HG03175 (cell line): Measurements from ENCODE around the gene SEMA3C.

Source experiments
- ATAC-seq: cut with Tn5 transposase; IDR thresholded peaks from one replicate; pipeline ENCODE4 v1.9.1; 2021; ENCODE audit warnings: mild to moderate bottlenecking, moderate library complexity; ENCODE audit not compliant: unreplicated experiment

Gene SEMA3C

GRCh38 chr7:80890426-80891258 lies 28.2 kb downstream of the SEMA3C start:
- ATAC-seq = no peak

DNA sequence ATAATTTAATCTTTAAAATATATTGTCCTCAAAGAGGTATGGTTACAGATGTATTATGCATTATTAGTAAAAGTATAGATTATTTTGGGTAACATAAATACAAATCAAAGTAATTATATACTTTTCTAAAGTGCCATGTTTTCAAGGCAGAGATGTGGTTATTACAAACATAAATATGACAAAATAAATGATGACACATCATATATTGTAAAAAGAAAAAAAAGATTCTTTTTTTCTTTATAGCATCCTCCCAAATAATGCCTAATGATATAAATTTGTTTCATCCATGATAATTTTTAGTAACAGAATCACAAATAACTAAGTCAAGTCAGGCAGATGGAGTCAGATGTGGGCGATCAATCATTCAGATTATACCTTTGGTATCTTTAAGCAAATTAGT lies 29.3 kb downstream of the SEMA3C start:
- no peak for ATAC-seq

- no peak for ATAC-seq
Observed at GRCh38 chr7:80885757-80886156, 33.1 kb downstream of the SEMA3C start.

DNA sequence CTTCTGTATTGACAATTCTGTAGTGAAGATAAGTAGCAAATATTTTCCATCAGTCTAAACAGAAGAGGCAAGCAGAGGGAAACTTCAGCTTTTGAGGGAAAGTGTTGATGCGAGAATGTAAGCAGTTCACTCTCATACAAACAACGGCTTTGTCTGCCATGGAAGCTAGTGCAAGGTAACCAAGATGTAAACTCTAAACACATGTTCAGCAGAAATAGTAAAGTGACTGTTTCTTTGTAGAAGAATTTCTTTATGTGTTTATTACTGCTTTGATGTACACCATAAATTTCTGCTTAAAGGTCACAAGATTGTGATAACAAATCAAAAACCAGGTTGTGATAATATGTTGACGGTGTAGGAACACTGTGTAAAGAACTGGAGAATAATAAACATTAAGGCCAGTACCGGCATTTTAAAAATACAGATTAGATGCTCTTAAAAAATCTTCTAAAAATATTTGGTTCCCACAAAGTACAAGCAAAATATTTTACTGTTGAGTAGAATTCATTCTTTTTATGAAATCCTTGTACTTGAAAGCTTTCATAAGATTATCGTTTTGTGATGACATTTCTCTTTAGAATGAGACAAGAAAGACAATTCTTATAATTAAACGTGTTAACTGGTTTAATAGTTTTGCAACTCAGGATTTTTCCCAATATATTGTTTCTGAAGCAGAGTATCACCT lies 34.2 kb downstream of the SEMA3C start:
- ATAC-seq = no peak

DNA sequence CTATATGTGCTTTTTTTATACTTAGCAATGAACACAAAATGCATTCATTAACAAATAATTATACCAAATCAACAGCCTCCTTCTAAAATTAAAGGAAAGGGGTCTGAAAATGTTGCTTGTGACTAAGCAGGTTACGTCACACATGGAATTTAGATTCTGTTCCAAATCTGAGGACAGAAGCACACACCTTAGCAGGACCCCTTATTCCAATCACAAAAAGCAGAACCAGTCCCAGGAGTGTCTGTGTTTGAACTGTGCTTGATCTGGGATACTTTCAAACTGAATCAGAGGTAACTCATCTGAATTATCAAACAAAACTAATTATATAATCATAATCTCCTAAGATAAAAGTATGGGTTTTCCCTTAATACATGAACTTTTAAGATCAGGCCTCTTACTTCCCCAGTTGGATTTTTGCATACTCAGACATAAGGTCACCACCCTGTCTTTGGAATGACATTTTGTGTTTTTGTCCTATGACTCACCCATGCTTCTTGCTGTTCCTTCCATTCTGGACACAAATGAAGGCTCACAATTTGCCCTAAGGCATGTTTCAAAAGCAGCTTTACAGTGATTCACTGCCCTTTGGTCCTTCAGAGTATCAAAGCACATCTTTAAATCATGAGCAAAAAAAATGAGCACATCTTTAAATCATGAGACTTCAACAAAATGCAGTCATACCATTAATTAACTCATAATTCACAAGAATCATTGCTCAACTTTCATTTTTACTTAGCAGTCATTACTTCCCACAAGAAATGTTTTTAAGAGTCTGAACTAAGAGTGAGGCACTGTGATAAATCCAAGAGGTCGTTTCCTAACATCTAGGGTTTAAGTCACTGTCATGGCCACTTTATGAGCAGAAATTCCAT lies 35.5 kb downstream of the SEMA3C start:
- no peak for ATAC-seq

DNA sequence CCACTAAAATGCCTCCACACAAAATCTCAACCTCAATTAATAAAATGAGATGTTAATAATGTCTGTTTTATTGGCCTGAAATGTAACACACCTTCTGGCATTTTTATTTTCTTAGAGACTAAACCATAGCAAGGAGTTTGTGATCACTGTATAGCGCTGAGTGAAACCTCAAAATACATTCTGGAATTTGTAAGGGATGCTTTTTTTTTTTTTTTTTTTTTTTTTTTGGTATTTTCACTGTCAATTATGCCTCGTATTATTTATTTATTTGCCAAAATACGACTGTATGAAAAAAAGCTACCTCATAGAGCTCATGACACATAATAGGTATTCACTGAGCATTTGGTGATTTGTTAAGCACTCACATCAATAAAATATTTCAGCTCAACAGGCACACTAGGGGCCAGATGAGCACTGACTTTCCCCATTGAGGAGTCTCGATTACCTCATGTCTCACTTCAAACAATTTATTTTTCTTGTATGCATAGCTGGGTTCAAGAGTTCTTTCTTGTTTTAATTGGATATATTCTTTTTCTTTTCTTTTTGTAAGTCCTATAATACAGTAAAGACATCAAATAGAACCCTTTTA lies 36.5 kb downstream of the SEMA3C start:
- ATAC-seq = no peak

DNA sequence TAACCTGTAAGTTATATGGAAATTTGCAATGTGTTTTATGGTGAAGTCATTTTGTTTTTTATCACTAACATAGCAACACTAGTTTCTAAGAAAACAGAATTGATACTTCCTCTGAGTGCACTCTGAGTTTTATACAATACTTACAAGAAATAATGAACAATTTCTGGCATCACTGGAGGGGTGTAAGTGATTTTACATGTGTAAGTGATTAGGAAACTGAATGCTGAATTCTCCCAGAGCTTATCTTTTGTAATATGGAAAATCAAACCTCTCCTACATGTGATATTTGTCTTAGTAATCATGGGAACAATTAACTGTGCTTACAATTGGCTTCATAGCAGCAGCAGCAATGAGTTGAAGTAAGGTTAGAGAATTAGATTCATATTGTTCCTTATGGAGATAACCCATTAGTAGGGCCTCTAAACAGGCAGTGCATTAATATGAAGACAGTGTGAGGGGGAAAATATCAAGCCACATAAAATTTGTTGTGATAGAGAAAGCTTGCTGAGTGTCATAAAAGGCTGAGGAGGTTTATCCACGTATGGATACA lies 37.4 kb downstream of the SEMA3C start:
- no peak for ATAC-seq

DNA sequence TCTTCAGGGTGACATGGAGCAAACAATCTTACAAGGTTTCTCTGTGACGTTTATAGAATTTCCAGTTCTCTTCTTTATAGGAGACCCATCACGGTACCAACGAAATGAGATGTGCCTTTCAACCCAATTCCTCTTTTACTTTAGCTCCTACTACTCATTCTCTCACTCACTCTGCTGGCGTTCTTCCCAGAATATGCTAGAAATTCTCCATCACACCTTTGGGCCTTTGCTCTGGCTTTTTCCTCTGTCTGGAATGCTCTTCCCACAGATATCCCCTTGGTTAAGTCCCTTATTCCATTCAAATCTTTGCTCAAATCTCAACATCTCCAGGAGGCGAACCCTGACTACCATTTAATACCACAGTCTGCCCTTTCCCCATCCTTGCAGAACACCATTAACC lies 39.0 kb downstream of the SEMA3C start:
- no peak for ATAC-seq

DNA sequence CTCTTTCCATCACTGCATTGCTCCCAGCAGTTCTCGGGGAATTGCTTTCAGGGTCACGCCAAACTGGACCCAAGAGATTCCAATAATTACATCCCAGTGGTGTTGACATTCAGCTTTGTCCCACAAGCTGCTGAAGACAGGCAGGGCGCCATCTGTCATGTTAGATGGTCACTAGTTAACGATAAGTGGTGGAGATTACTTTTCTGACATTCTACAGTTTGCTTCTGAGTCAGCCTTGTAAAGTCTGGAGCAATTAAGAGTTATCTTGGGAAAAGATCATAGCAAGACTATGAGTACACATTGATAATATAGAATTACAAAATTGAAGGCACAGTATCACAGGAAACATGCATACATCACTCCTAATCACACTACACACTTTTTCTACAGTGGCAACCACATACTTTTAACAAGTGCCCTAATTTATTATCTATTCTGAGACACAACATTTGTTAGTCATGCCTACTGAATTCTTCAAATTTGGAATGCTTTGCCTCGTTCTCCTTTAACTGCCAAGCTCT lies 41.9 kb downstream of the SEMA3C start:
- no peak for ATAC-seq

DNA sequence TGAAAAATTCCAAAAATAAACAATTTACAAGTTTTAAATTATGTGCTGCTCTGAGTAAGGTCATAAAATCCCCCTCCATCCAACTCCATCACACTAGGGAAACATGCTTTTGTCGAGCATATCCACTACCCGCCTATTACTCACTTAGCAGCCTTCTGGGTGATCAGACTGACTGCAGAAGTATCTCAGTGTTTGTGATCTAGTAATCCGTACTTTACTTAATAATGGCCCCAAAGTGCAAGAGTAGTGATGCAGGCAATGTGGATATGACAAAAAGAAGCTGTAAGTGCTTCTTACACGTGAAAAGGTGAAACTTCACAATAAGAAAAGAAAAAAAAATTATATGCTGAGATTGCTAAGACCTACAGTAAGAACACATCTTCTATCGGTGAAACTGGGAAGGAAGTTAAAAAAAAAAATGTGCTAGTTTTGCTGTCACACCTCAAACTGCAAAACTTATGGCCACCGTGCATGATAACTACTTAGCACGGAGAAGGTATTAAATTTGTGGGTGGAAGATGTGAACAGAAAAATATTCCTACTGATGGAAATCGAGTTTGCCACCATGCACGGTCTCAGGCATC lies 43.2 kb downstream of the SEMA3C start:
- no peak for ATAC-seq

- ATAC-seq = no peak
Observed at GRCh38 chr7:80873140-80873539, 45.7 kb downstream of the SEMA3C start.

- ATAC-seq = no peak
Observed at GRCh38 chr7:80871228-80871627, 47.6 kb downstream of the SEMA3C start.

DNA sequence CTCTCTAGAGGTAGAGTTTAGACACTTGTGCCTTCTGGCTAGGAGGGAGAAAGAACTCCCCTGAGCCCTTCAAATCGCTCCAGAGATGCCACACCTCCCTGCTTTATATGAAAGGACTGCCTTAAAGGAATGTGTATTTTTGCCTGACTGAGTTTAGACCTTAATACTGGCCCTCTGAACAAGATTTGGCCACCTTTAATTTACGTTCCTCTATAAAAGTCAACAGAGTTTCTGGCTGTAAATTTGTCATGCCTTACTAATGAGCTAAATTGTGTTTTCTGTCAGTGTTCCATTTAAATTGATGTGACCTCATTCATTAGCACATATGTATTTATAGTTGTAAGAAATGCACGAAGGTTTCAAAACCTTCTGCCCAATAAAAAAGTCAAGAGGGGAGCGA lies 48.0 kb downstream of the SEMA3C start:
- no peak for ATAC-seq

DNA sequence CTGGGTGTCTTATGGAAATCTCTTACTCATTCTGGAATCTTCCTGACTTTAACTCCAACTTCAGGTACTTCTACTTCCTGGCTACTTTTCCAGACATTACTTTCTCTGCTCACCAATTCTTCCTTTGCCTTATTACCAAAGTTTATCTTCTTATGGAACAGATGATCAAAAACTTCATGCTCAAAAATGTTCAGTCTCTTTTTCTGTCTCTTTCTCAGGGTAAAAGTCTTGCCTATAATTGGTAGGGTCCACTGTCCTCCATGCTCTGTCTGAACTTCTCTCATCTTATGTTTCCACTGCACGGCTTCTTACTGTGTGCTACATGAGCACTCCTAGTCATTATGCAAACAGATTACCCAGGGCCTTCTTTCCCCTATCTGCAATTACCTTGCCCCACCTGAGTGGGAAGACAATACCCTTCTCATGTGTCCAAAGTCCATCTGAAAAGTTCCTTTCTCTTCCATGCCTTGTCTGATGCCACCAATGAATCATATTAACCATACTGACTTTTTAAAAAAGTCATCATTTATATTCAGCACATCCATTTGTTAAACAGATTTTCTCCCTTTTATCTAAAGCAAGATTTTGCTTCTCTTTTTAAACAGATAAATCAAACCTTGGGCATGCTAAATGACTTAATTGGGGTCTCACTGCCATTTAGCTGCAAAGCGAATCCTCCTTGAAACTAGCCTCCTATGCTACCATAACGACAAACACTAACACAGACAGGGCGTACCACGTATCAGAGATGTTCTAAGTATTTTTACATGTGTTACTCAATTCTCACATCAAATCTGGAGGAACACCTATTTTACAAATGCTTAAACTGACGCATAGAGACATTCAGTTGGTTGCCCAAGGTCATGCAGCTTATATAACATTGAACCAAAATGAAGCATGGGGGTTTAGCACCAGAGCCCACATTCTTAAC lies 48.8 kb downstream of the SEMA3C start:
- no peak for ATAC-seq

GRCh38 chr7:80869106-80869784 lies 49.6 kb downstream of the SEMA3C start:
- no peak for ATAC-seq

DNA sequence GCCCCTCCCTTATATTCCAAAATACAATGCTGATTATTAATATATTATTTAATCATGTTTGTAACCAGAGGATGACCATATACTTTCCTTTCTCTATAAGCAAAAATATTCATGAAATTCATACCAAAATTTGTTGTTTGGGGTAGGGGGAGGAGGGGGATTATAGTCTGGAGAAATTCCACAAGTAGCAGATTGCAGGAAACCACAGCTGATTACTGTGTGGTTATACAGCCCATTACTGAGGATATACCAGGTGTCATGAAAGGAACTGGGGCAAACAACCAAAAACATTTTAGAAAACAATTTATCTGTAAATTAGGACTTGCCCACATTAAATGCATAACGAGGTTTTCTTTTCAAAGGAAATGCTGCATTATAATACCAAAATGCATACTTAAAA lies 50.3 kb downstream of the SEMA3C start:
- ATAC-seq = no peak

- no peak for ATAC-seq
Observed at GRCh38 chr7:80860554-80860953, 58.3 kb downstream of the SEMA3C start.

GRCh38 chr7:80859272-80859970 lies 59.4 kb downstream of the SEMA3C start:
- no peak for ATAC-seq
